Common myeloid progenitor, CD34-positive (primary cell): ENCODE measurements around the gene FBXO47.
"Not testable (repeated sequence)": the region's sequence is repeated elsewhere in the genome, so short reads cannot be mapped to it uniquely, and the experiment has no call there.

Experiments
- CTCF ChIA-PET: fragments of 350-600 bp; sonication (Branson Sonifier 250); formaldehyde crosslinking; loops from one replicate; lab custom pipeline; 2021; ENCODE audit warnings: antibody characterized with exemption; lab: Charles Lee
- POLR2A ChIA-PET: fragments of 350-600 bp; sonication (Branson Sonifier 250); formaldehyde crosslinking; loops from one replicate; lab custom pipeline; 2021; ENCODE audit warnings: antibody characterized with exemption; lab: Charles Lee
- DNase-seq, 3 donors: peaks; one replicate each; pipeline versions ENCODE4 v3.0.0 to v3.0.0-alpha.2; 2013
- H3K27ac ChIP-seq, 2 experiments: 1 replicate in 1 of 2; 2 replicates in 1 of 2; pipeline ENCODE4 v1.7.0; 2013; ENCODE audit warnings: inconsistent platforms in 2 of 2, low read length in 2 of 2, mild to moderate bottlenecking in 2 of 2, low read depth in 1 of 2, moderate library complexity in 1 of 2; ENCODE audit not compliant: severe bottlenecking in 2 of 2, insufficient read depth in 1 of 2, poor library complexity in 1 of 2
- H3K27me3 ChIP-seq, 5 experiments: replicated peaks in 2 of 5; 1 replicate in 3 of 5; 2 replicates in 2 of 5; pipeline versions ENCODE4 v1.6.1 to v1.7.0; 2013; ENCODE audit warnings: low read length in 4 of 5, mild to moderate bottlenecking in 2 of 5, moderate library complexity in 2 of 5, inconsistent platforms in 1 of 5; ENCODE audit not compliant: insufficient read depth in 5 of 5, control insufficient read depth in 4 of 5
- H3K36me3 ChIP-seq, 4 experiments: 1 replicate in 2 of 4; 2 replicates in 2 of 4; pipeline versions ENCODE4 v1.6.1 to v1.7.0; 2013; ENCODE audit warnings: low read length in 3 of 4, control low read depth in 1 of 4, mild to moderate bottlenecking in 1 of 4; ENCODE audit not compliant: control insufficient read depth in 4 of 4, insufficient read depth in 4 of 4
- H3K4me1 ChIP-seq, 4 experiments: 1 replicate in 3 of 4; 2 replicates in 1 of 4; pipeline versions ENCODE4 v1.6.1 to v1.7.1; 2013; ENCODE audit warnings: low read length in 3 of 4, mild to moderate bottlenecking in 3 of 4, control low read depth in 1 of 4, inconsistent platforms in 1 of 4, moderate library complexity in 1 of 4; ENCODE audit not compliant: control insufficient read depth in 4 of 4, insufficient read depth in 4 of 4; ENCODE audit errors: control extremely low read depth in 1 of 4
- H3K4me3 ChIP-seq, 7 experiments: 1 replicate in 4 of 7; 2 replicates in 3 of 7; pipeline versions ENCODE4 v1.5.1 to v1.7.0; 2013; ENCODE audit warnings: mild to moderate bottlenecking in 7 of 7, low read length in 6 of 7, moderate library complexity in 6 of 7, inconsistent platforms in 2 of 7, low read depth in 2 of 7, control low read depth in 1 of 7; ENCODE audit not compliant: insufficient read depth in 4 of 7, control insufficient read depth in 1 of 7; ENCODE audit errors: extremely low read depth in 1 of 7
- H3K9me3 ChIP-seq, 5 experiments: 1 replicate in 4 of 5; 2 replicates in 1 of 5; pipeline versions ENCODE4 v1.6.1 to v1.7.1; 2013; ENCODE audit warnings: low read length in 4 of 5, mild to moderate bottlenecking in 2 of 5, inconsistent platforms in 1 of 5, low read depth in 1 of 5, moderate library complexity in 1 of 5; ENCODE audit not compliant: control insufficient read depth in 4 of 5, insufficient read depth in 2 of 5; ENCODE audit errors: control extremely low read depth in 1 of 5
- WGBS: methylation state at CpG from one replicate; pipeline ENCODE4 v1.1.5; 2013; ENCODE audit not compliant: insufficient coverage; 5-methylcytosine and 5-hydroxymethylcytosine counted together

FBXO47 gene

DNA sequence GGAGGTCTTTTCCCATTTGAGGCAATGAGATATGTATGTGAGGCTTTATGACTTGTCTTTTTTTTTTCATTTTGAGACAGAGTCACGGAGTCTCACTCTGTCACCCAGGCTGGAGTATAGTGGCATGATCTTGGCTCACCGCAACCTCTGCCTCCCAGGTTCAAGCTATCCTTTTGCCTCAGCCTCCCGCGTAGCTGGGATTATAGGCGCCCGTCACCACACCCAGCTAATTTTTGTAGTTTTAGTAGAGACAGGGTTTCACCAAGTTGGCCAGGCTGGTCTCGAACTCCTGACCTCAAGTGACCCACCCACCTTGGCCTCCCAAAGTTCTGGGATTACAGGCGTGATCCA lies 55.5 kb downstream of the FBXO47 start:
- POLR2A ChIA-PET, DNase-seq, H3K4me3 ChIP-seq, H3K27me3 ChIP-seq, H3K27ac ChIP-seq, H3K4me1 ChIP-seq, H3K9me3 ChIP-seq: not testable (repeated sequence)
- CTCF ChIA-PET: interaction anchor here (1.9 kb wide), 1 partner anchor 39 kb away, joined by 4 read pairs; no protein-coding TSS in a partner anchor
- WGBS: 100% methylated on average over 4 of the region's 8 CpGs
- H3K36me3 ChIP-seq: peaks cover 8 to 80% (median 50%) of the 10 kb centered on the region in 4 experiments

DNA sequence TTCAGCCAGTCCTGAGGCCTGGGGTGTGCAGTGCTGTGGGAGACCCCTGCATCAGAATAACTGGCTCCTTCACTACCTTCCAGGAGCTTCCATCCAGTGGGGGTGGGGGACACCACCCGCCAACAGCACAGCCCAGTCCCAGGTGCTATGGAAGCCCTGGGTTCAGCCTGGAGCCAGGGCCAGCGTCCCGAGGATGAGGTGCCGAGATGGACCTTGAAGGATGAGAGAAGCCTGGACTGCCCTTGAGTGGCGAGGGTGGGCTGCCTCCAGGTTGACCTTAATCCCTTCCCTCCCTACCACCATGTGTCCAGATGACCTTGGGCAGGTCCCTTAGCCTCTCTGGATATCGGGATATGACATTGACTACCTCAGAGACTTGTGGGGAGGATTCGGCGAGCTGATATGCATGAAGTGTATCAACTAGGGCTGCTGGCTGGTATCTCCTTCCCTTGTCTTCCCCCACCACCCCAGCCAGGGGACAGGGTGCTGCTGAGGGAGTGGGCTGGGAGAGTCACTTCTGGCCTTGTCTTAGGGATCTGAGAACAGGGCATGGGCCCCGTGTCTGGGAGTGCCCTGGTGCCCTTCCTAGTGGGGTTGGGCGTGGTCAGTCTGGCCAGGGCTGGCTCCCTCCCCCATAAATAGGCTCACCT lies 56.0 kb downstream of the FBXO47 start:
- POLR2A ChIA-PET: no interaction called here
- H3K9me3 ChIP-seq: no peaks in the 10 kb centered on the region
- peaks cover 8 to 79% (median 47%) of the 10 kb centered on the region in 4 experiments for H3K36me3 ChIP-seq
- no peak overlapping the region for H3K4me3 ChIP-seq
- WGBS: no CpG with 5 or more reads among the region's 10 CpGs
- H3K27me3 ChIP-seq: no peaks in the 10 kb centered on the region
- H3K4me1 ChIP-seq: peaks cover 0 to 14% (median 5%) of the 10 kb centered on the region in 4 experiments
- DNase-seq: no peak
- CTCF ChIA-PET: interaction anchor here (0.7 to 1.9 kb wide), 3 partner anchors 11 to 39 kb away, joined by 3 to 4 read pairs (median 4); no protein-coding TSS in a partner anchor
- no peak overlapping the region for H3K27ac ChIP-seq

GRCh38 chr17:38910325-38910724 lies 56.9 kb downstream of the FBXO47 start:
- Histone ChIP-seq H3K4me1 (peaks cover 0 to 19% (median 5%) of the 10 kb centered on the region in 4 experiments), H3K4me3 (no peak overlapping the region), H3K27me3 (no peaks in the 10 kb centered on the region), H3K36me3 (peaks cover 6 to 71% (median 41%) of the 10 kb centered on the region in 4 experiments), H3K9me3 (no peaks in the 10 kb centered on the region), H3K27ac (no peak overlapping the region)
- no peak for DNase-seq
- 72% methylated on average over 3 of the region's 5 CpGs for WGBS
- POLR2A ChIA-PET: no interaction called here
- CTCF ChIA-PET: interaction anchor here (0.7 to 1.6 kb wide), 4 partner anchors 11 to 13 kb away, joined by 3 to 4 read pairs (median 3); no protein-coding TSS in a partner anchor

- Histone ChIP-seq H3K27me3 (no peaks in the 10 kb centered on the region), H3K27ac (no peak overlapping the region), H3K9me3 (no peaks in the 10 kb centered on the region), H3K4me1 (peaks cover 0 to 17% (median 4%) of the 10 kb centered on the region in 4 experiments), H3K36me3 (peaks cover 4 to 58% (median 34%) of the 10 kb centered on the region in 4 experiments), H3K4me3 (no peak overlapping the region)
- WGBS: 67% methylated on average over 6 of the region's 8 CpGs
- ChIA-PET CTCF (interaction anchor here (1.6 kb wide), 1 partner anchor 13 kb away, joined by 3 read pairs; no protein-coding TSS in a partner anchor), POLR2A (interaction anchor here (0.6 kb wide), 1 partner anchor 383 kb away, joined by 5 read pairs; no protein-coding TSS in a partner anchor)
- no peak for DNase-seq
These were observed 58.5 kb downstream of the FBXO47 start for GRCh38 chr17:38908676-38909181.

DNA sequence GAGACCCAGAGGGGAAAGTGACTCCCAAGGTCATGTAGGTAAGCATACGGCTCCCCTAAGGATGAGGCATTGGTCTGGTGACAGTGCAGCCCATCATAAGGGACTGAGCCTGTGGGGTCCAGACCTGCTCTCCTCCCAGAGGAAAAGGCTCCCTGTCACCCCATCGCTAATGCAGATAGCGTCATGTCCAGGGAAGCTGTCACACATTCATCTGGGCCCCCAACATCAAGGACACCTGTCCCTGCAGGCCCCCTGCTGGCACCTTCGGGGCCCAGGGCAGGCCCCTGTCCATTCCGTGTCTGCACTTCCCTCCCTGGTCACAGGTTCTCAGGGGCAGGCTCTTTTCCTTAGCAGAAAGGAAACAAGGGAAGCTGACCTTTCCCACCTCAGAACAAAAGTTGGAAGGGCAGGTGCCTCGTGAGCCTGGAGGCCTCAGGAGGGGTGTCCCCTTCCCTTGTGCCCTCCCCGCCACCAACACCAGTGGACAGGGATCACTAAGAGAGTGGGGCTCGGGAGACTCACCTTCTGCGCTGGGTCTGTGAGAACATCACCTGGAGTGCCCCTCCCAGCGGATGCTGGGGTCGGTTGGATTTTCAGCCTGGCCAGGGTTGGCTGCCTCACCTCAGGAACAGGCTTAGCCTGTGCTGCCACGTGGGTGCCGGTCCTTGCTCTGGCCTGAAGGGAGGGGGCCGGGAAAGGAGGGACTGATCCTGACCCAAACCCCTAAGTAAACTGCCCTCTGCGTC lies 59.1 kb downstream of the FBXO47 start:
- Histone ChIP-seq H3K36me3 (peaks cover 3 to 61% (median 36%) of the 10 kb centered on the region in 4 experiments), H3K9me3 (no peaks in the 10 kb centered on the region), H3K27me3 (no peaks in the 10 kb centered on the region), H3K4me1 (peaks cover 0 to 17% (median 4%) of the 10 kb centered on the region in 4 experiments), H3K4me3 (no peak overlapping the region), H3K27ac (no peak overlapping the region)
- 89% methylated on average over 14 of the region's 15 CpGs for WGBS
- ChIA-PET POLR2A (interaction anchor here (1.3 kb wide), 1 partner anchor 10 kb away, joined by 3 read pairs; no protein-coding TSS in a partner anchor), CTCF (interaction anchor here (1.0 to 2.4 kb wide), 5 partner anchors 10 to 56 kb away, joined by 3 to 9 read pairs (median 3); no protein-coding TSS in a partner anchor)
- no peak for DNase-seq

- Histone ChIP-seq H3K27me3 (no peaks in the 10 kb centered on the region), H3K27ac (no peak overlapping the region), H3K36me3 (peaks cover 3 to 52% (median 30%) of the 10 kb centered on the region in 4 experiments), H3K4me3 (no peak overlapping the region), H3K4me1 (peaks cover 0 to 17% (median 4%) of the 10 kb centered on the region in 4 experiments), H3K9me3 (no peaks in the 10 kb centered on the region)
- ChIA-PET POLR2A (interaction anchor here (0.6 to 1.3 kb wide), 2 partner anchors 8 to 300 kb away, joined by 3 to 5 read pairs; no protein-coding TSS in a partner anchor), CTCF (interaction anchor here (1.0 to 2.4 kb wide), 8 partner anchors 8 to 57 kb away, joined by 3 to 9 read pairs (median 3); no protein-coding TSS in a partner anchor)
- no peak for DNase-seq
- WGBS: 89% methylated on average over 3 of the region's 7 CpGs
These were observed 60.6 kb downstream of the FBXO47 start for GRCh38 chr17:38906460-38907228.
